HFFc6 (cell line): ENCODE results near the gene MBTPS1. TPM values are rescaled to one million over a fixed set of nuclear protein-coding genes. Genes with fewer than 3 reads are reported as not detected.

Experiments used
- DNase-seq: peaks from one replicate; pipeline ENCODE4 v3.0.0-alpha.2; 2018
- H3K27ac Mint-ChIP-seq: 2 replicates; pipeline ENCODE4 v1.8.0; 2020; ENCODE audit warnings: mild to moderate bottlenecking, mixed read lengths
- H3K27me3 Mint-ChIP-seq: 2 replicates; pipeline ENCODE4 v1.8.0; 2021; ENCODE audit warnings: mild to moderate bottlenecking, moderate library complexity, mixed read lengths; ENCODE audit not compliant: insufficient read depth
- H3K36me3 Mint-ChIP-seq: 2 replicates; pipeline ENCODE4 v1.8.0; 2021; ENCODE audit warnings: low read depth, mixed read lengths
- H3K4me1 Mint-ChIP-seq: 2 replicates; pipeline ENCODE4 v1.8.0; 2020; ENCODE audit warnings: low read depth, mixed read lengths
- H3K4me3 Mint-ChIP-seq: 2 replicates; pipeline ENCODE4 v1.8.0; 2020; ENCODE audit warnings: mild to moderate bottlenecking, moderate library complexity, mixed read lengths
- H3K9me3 Mint-ChIP-seq: 2 replicates; pipeline ENCODE4 v1.8.0; 2020; ENCODE audit warnings: mild to moderate bottlenecking, mixed read lengths
- CTCF ChIP-seq: fragments of 200-600 bp; sonication (generic); IDR thresholded peaks from 2 replicates; pipeline ENCODE4 v1.5.0; 2021; ENCODE audit warnings: antibody characterized with exemption, mild to moderate bottlenecking
- total RNA-seq, 6 experiments: library from RNA; stranded (reverse); fragmentation: NEBNext Ultra II Directional; extraction: Animal tissue kit (Norgen Biotek cat#: 25700); gene quantifications; 2 replicates in 1 of 6; 3 replicates in 5 of 6; pipeline ENCODE4 v1.2.3, GENCODE V29; 2021

Gene MBTPS1
- total RNA-seq, 6 experiments from 2014 or later = 96.6 to 123 (median 102) TPM

GRCh38 chr16:84036131-84036530, 80.6 kb downstream of the MBTPS1 start:
- H3K27ac Mint-ChIP-seq = no peak overlapping the region
- peaks cover 8% of the 10 kb centered on the region for H3K36me3 Mint-ChIP-seq
- DNase-seq = no peak
- no peak overlapping the region for H3K4me3 Mint-ChIP-seq
- H3K4me1 Mint-ChIP-seq = peaks cover 5% of the 10 kb centered on the region; the same call in 1 of the 2 replicates
- peaks cover 10% of the 10 kb centered on the region for H3K9me3 Mint-ChIP-seq
- TF ChIP-seq CTCF = no peak
- peaks cover 53% of the 10 kb centered on the region for H3K27me3 Mint-ChIP-seq

- Mint-ChIP-seq H3K36me3 (peaks cover 8% of the 10 kb centered on the region), H3K4me3 (no peak overlapping the region), H3K27ac (no peak overlapping the region), H3K9me3 (peaks cover 10% of the 10 kb centered on the region), H3K4me1 (no peaks in the 10 kb centered on the region), H3K27me3 (peaks cover 48% of the 10 kb centered on the region)
- no peak for TF ChIP-seq CTCF
- DNase-seq = no peak
Measured at GRCh38 chr16:84034516-84034915, 82.2 kb downstream of the MBTPS1 start.

GRCh38 chr16:84033251-84034195, 83.2 kb downstream of the MBTPS1 start:
- H3K4me3 Mint-ChIP-seq = no peak overlapping the region
- H3K36me3 Mint-ChIP-seq = peaks cover 8% of the 10 kb centered on the region
- TF ChIP-seq CTCF = no peak
- H3K27me3 Mint-ChIP-seq = peaks cover 41% of the 10 kb centered on the region
- no peaks in the 10 kb centered on the region for H3K4me1 Mint-ChIP-seq
- no peak for DNase-seq
- H3K9me3 Mint-ChIP-seq = peaks cover 10% of the 10 kb centered on the region
- H3K27ac Mint-ChIP-seq = no peak overlapping the region

- no peaks in the 10 kb centered on the region for H3K4me1 Mint-ChIP-seq
- H3K27ac Mint-ChIP-seq = no peak overlapping the region
- H3K36me3 Mint-ChIP-seq = peaks cover 8% of the 10 kb centered on the region
- peaks cover 32% of the 10 kb centered on the region for H3K27me3 Mint-ChIP-seq
- H3K9me3 Mint-ChIP-seq = peaks cover 10% of the 10 kb centered on the region
- no peak overlapping the region for H3K4me3 Mint-ChIP-seq
- DNase-seq = no peak
- TF ChIP-seq CTCF = no peak
Measured at GRCh38 chr16:84032458-84033178, 84.1 kb downstream of the MBTPS1 start.

- H3K4me3 Mint-ChIP-seq = no peak overlapping the region
- H3K36me3 Mint-ChIP-seq = peaks cover 8% of the 10 kb centered on the region
- peaks cover 29% of the 10 kb centered on the region for H3K27me3 Mint-ChIP-seq
- no peak overlapping the region for H3K27ac Mint-ChIP-seq
- no peak for TF ChIP-seq CTCF
- no peaks in the 10 kb centered on the region for H3K4me1 Mint-ChIP-seq
- H3K9me3 Mint-ChIP-seq = peaks cover 10% of the 10 kb centered on the region
- DNase-seq = no peak
Measured at GRCh38 chr16:84031556-84031955, 85.2 kb downstream of the MBTPS1 start.
